H1 (cell line): ENCODE results near the gene MX1. TPM values are rescaled to one million over a fixed set of nuclear protein-coding genes. Genes with fewer than 3 reads are reported as not detected.

Experiments
- CHD7 ChIP-seq: fragments of 300-600 bp; sonication (generic); IDR thresholded peaks from 2 replicates; pipeline ENCODE4 v1.7.1; 2012; ENCODE audit warnings: low read length, moderate library complexity, mild to moderate bottlenecking, inconsistent platforms; ENCODE audit not compliant: insufficient replicate concordance
- GTF2F1 ChIP-seq: IDR thresholded peaks from 2 replicates; pipeline ENCODE4 v1.6.1; 2012; ENCODE audit warnings: low read depth, low read length, improper control_type of control experiment, borderline replicate concordance
- polyA plus RNA-seq, 7 experiments: library from polyadenylated mRNA; depleted of rRNA in 3 of 7; stranded (reverse) in 5 of 7; unstranded in 2 of 7; fragments of >200 nt in 5 of 7; fragments of 200-250 nt in 2 of 7; gene quantifications; 1 replicate in 5 of 7; 2 replicates in 1 of 7; 4 replicates in 1 of 7; pipeline versions ENCODE4 v1.2.1 to v1.2.3, GENCODE V29; 2011 to 2013; ENCODE audit warnings: missing spikeins in 2 of 7, mixed read lengths in 2 of 7
- total RNA-seq: library from RNA; stranded (reverse); fragmentation: NEBNext Ultra II Directional; extraction: Animal tissue kit (Norgen Biotek cat#: 25700); gene quantifications from 2 replicates; pipeline ENCODE4 v1.2.1, GENCODE V29; 2021

MX1 gene
- total and polyA plus RNA-seq, 2 of the 8 experiments (the other 6 are each of a cell fraction or from before 2014, with no cell fraction given) = 3.8 to 5.7 TPM

- no peak for TF ChIP-seq CHD7
- TF ChIP-seq GTF2F1 = no peak
These were observed 19.4 kb downstream of the MX1 start (continued) for GRCh38 chr21:41445465-41445862.
